ENCODE results near the gene UBE2V1. TPM values are rescaled to one million over a fixed set of nuclear protein-coding genes. Genes with fewer than 3 reads are reported as not detected.
"Not testable (repeated sequence)": the region's sequence is repeated elsewhere in the genome, so short reads cannot be mapped to it uniquely, and the experiment has no call there.

UBE2V1 gene
- total RNA-seq, 4 donors from 2014 or later = 80.5 to 162 (median 99.0) TPM

DNA sequence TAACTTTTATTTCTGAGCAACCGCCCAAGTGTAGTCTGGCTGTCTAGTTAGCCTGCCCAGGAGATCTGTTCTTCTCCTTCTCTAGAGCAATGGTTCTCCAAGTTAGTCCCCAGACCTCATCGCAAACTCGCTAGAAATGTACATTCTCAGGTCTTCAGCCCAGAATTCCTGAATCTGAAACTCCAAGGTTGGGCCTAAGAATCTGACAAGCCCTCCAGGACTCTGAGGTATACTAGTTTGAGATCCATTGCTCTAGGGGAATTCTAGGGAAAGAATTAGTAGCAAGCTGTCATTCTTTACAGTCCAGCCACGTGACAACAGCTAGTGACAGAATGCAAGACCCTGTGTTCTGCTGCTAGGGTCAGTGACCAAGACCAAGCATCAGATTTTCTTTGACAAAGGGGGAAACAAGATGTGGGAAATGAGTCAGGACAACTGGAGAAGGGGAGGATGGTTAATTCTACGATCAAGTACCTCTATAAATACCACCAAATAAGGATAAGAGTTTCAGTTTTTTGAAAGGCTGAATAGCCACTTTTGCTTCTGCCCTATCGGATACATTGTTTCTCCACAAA, 5.8 kb downstream of the UBE2V1 start:
- TF ChIP-seq POLR2A (IDR thresholded peaks at IDR 0.05) (no peak), EP300 (IDR thresholded peaks at IDR 0.05) (no peak), POLR2AphosphoS5 (IDR thresholded peaks at IDR 0.05) (no peak)
- TF ChIP-seq, protein P1, sequence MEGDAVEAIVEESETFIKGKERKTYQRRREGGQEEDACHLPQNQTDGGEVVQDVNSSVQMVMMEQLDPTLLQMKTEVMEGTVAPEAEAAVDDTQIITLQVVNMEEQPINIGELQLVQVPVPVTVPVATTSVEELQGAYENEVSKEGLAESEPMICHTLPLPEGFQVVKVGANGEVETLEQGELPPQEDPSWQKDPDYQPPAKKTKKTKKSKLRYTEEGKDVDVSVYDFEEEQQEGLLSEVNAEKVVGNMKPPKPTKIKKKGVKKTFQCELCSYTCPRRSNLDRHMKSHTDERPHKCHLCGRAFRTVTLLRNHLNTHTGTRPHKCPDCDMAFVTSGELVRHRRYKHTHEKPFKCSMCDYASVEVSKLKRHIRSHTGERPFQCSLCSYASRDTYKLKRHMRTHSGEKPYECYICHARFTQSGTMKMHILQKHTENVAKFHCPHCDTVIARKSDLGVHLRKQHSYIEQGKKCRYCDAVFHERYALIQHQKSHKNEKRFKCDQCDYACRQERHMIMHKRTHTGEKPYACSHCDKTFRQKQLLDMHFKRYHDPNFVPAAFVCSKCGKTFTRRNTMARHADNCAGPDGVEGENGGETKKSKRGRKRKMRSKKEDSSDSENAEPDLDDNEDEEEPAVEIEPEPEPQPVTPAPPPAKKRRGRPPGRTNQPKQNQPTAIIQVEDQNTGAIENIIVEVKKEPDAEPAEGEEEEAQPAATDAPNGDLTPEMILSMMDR (IDR thresholded peaks at IDR 0.05) = no peak
- WGBS = 86% methylated on average over 6 of the region's 6 CpGs
- Histone ChIP-seq H3K4me1 (peaks cover 60% of the 10 kb centered on the region), H3K36me3 (no peaks in the 10 kb centered on the region), H3K4me3 (no peak overlapping the region), H3K27ac (no peak overlapping the region), H3K9me3 (no peaks in the 10 kb centered on the region), H3K27me3 (no peaks in the 10 kb centered on the region)
- peak in 1 of 2 donors; percentile 4 for DNase-seq (ENCODE audit: low spot score in 2 of 2)

DNA sequence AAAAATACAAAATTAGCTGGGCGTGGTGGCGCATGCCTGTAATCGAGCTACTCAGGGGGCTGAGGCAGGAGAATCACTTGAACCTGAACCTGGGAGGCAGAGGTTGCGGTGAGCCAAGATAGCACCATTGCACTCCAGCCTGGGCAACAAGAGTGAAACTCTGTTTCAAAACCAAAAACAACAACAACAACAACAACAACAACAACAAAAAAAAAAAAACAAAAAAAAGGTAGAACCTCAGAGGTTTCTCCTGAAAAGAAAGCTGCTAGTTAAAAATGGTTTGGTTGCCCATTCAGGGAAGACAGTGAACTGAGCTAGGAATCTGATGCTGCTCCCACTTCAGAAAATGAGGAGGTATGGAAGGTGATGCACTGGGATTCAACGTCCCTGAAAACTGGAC, 6.3 kb downstream of the UBE2V1 start:
- 78% methylated on average over 5 of the region's 5 CpGs for WGBS
- DNase-seq (ENCODE audit: low spot score in 2 of 2); H3K9me3 ChIP-seq; H3K27me3 ChIP-seq; H3K4me3 ChIP-seq; H3K36me3 ChIP-seq; H3K27ac ChIP-seq: not testable (repeated sequence)
- peaks cover 57% of the 10 kb centered on the region for H3K4me1 ChIP-seq

DNA sequence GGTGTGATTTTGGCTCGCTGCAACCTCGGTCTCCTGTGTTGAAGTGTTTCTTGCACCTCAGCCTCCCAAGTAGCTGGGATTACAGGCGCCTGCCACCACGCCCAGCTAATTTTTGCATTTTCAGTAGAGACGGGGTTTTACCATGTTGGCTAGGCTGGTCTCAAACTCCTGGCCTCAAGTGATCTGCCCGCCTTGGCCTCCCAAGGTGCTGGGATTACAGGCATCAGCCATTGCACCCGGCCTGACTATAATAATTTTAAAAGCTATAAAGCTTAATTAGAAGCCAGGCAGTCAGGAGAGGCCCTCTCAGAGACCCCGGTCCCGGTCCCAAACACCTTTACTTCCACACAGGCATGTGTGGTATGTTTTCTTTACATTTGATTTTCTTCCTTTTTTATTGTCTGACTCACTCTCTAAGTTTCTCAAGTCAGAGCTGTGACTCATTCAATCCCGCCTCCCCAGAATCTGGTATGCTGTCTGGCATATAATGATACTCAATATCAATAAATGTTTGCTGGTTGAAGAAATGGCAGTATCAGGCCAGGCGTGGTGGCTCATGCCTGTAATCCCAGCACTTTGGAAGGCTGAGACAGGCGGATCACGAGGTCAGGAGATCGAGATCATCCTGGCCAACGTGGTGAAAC, 9.4 kb downstream of the UBE2V1 start:
- Histone ChIP-seq H3K4me1 (peaks cover 30% of the 10 kb centered on the region), H3K27ac (peak overlapping the region; percentile 7)

DNA sequence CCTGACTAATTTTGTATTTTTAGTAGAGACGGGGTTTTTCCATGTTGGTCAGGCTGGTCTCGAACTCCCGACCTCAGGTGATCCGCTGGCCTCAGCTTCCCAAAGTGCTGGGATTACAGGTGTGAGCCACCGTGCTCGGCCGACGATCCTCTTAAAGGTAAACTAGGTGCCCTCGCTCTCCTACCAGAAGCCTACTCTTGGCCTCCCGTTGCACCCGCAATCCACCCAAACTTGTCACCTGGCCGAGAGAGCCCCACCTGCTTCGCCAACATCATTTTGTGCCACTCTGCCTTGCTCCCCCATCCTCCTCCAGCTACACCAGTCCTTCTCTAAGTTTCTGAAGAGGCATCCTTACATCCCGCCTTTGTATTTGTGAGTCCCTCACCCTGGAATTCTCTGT, 10.4 kb downstream of the UBE2V1 start:
- not testable (repeated sequence) for H3K9me3 ChIP-seq, H3K27me3 ChIP-seq, H3K36me3 ChIP-seq, H3K4me3 ChIP-seq, H3K27ac ChIP-seq
- H3K4me1 ChIP-seq = peaks cover 20% of the 10 kb centered on the region
- 90% methylated on average over 14 of the region's 14 CpGs for WGBS
- DNase-seq (ENCODE audit: low spot score in 2 of 2) = peak; percentile 58 to 64

More for the DNA sequence above, 9.4 kb downstream of the UBE2V1 start:
- peak; percentile 52 for DNase-seq (ENCODE audit: low spot score in 2 of 2)
- 78% methylated on average over 15 of the region's 15 CpGs for WGBS
- not testable (repeated sequence) for H3K9me3 ChIP-seq, H3K27me3 ChIP-seq, H3K36me3 ChIP-seq, H3K4me3 ChIP-seq

DNA sequence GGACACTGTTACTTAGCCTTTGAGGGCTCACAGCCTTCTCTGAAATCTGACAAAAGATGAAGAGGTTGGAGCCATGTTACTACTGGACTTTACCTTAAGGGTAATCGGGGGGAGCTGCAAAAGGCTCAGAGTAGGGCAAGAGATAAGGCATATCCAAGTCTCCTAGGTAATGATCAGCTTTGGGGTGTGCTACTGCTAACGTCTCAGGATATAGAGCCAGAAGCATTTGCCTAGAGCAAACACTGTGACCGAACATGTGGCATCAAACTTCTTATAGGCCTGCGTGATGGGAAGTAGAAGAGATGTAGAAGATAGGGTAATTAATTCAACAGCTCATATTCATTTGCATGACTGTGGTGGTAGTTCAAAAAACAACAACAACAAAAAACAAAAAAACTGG, 11.1 kb downstream of the UBE2V1 start:
- peaks cover 15% of the 10 kb centered on the region for H3K4me1 ChIP-seq
- DNase-seq (ENCODE audit: low spot score in 2 of 2) = peak; percentile 2 to 5
- TF ChIP-seq POLR2A (IDR thresholded peaks at IDR 0.05) (no peak), POLR2AphosphoS5 (IDR thresholded peaks at IDR 0.05) (no peak), EP300 (IDR thresholded peaks at IDR 0.05) (no peak)
- TF ChIP-seq, protein P1 (IDR thresholded peaks at IDR 0.05) = no peak
- 54% methylated on average over 4 of the region's 4 CpGs for WGBS
- H3K9me3 ChIP-seq = no peaks in the 10 kb centered on the region
- no peaks in the 10 kb centered on the region for H3K27me3 ChIP-seq
- no peak overlapping the region for H3K4me3 ChIP-seq
- H3K36me3 ChIP-seq = peaks cover 5% of the 10 kb centered on the region
- H3K27ac ChIP-seq = no peak overlapping the region

DNA sequence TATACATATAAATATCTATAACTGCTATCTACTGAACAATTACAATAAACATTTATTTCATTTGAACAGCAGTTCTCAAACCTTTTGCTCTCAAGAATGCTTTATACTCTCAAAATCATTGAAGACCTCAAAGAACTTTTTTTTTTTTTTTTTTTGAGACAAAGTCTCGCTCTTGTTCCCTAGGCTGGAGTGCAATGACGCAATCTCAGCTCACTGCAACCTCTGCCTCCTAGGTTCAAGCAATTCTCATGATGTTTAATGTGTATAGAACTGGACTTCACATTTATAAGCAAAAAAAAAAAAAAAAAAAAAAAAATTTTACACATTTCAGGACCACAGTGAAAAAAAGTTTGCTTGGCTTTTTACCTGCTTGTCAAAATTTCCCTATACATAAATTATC, 11.7 kb downstream of the UBE2V1 start:
- no peaks in the 10 kb centered on the region for H3K27me3 ChIP-seq
- H3K4me3 ChIP-seq = no peak overlapping the region
- H3K27ac ChIP-seq = no peak overlapping the region
- H3K4me1 ChIP-seq = peaks cover 14% of the 10 kb centered on the region
- peaks cover 8% of the 10 kb centered on the region for H3K36me3 ChIP-seq
- TF ChIP-seq EP300 (IDR thresholded peaks at IDR 0.05) (no peak), POLR2A (IDR thresholded peaks at IDR 0.05) (no peak), POLR2AphosphoS5 (IDR thresholded peaks at IDR 0.05) (no peak)
- TF ChIP-seq, protein P1 (IDR thresholded peaks at IDR 0.05) = no peak
- 87% methylated on average over 2 of the region's 2 CpGs for WGBS
- H3K9me3 ChIP-seq = no peaks in the 10 kb centered on the region
- DNase-seq (ENCODE audit: low spot score in 2 of 2) = peak; percentile 17 to 32

DNA sequence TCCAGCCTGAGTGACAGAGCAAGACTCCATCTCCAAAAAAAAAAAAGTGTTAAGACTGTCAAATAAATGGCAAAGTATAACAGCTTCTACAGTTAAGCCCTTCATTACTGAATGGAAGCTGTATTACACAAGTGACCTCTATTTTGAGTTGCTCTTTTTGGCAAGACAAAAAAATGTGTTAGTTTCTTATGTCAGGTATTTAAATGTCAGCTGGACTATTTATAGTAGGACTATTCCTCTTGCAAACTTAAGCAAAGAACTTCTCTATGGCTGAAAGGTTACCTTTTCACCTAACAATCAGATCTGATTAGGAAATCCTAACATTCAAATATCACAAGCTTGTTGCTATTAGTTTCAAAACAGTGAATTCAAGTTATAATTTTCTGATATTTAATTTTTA, 12.4 kb downstream of the UBE2V1 start:
- DNase-seq (ENCODE audit: low spot score in 2 of 2) = no peak
- H3K9me3 ChIP-seq = no peaks in the 10 kb centered on the region
- no peak overlapping the region for H3K4me3 ChIP-seq
- H3K27me3 ChIP-seq = no peaks in the 10 kb centered on the region
- peaks cover 14% of the 10 kb centered on the region for H3K36me3 ChIP-seq
- H3K4me1 ChIP-seq = peaks cover 18% of the 10 kb centered on the region
- H3K27ac ChIP-seq = no peak overlapping the region
- TF ChIP-seq EP300 (IDR thresholded peaks at IDR 0.05) (no peak), POLR2AphosphoS5 (IDR thresholded peaks at IDR 0.05) (no peak), POLR2A (IDR thresholded peaks at IDR 0.05) (no peak)
- TF ChIP-seq, protein P1 (IDR thresholded peaks at IDR 0.05) = no peak

Data from suprapubic skin (tissue), 4 donors.